ENCODE results near the gene CCBE1.

DNA sequence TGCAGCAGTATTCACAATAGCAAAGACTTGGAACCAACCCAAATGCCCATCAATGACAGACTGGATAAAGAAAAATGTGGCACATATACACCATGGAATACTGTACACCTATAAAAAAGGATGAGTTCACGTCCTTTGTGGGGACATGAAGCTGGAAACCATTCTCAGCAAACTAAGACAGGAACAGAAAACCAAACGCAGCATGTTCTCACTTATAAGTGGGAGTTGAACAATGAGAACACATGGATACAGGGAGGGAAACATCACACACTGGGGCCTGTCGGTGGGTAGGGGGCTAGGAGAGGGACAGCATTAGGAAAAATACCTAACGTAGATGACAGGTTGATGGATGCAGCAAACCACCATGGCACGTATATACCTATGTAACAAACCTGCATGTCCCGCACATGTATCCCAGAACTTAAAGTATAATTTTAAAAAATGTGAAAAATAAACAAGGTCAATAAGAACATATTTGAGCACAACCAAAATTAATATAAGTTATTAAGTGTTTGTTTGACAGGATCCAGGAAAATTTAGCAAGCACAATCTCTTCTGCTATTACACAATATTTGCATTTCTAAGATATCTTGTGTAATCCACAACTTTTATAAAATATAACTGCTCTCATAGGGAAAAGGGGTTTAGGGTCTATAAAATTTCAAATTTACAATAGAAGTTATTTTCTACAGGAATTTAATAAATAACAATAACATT is 22.9 kb downstream of the CCBE1 start:
- TF ChIP-seq RAD21 (IDR thresholded peaks at IDR 0.05; ENCODE audit: low read length) (no peak), CTCF (IDR thresholded peaks at IDR 0.05) (no peak), ELF1 (IDR thresholded peaks at IDR 0.05) (no peak), EZH2phosphoT487 (IDR thresholded peaks at IDR 0.05; ENCODE audit: borderline replicate concordance, low read depth) (no peak), CHD2 (IDR thresholded peaks at IDR 0.05; ENCODE audit: low read length, partially characterized antibody) (no peak), TAF1 (IDR thresholded peaks at IDR 0.05; ENCODE audit: borderline replicate concordance, low read depth, low read length) (no peak), FOXM1 (IDR thresholded peaks at IDR 0.05; ENCODE audit: low read depth) (no peak), GATA2 (CRISPR knock-in tag; IDR thresholded peaks at IDR 0.05) (no peak), NRF1 (IDR thresholded peaks at IDR 0.05; ENCODE audit: low read depth, low read length) (no peak), NFIC (IDR thresholded peaks at IDR 0.05; ENCODE audit: borderline replicate concordance) (no peak), EP300 (IDR thresholded peaks at IDR 0.05; ENCODE audit: borderline replicate concordance in 1 of 2, low read depth in 1 of 2, low read length in 1 of 2) (no peak), YY1 (IDR thresholded peaks at IDR 0.05; ENCODE audit: low read depth) (no peak)
- TF ChIP-seq, protein P1, sequence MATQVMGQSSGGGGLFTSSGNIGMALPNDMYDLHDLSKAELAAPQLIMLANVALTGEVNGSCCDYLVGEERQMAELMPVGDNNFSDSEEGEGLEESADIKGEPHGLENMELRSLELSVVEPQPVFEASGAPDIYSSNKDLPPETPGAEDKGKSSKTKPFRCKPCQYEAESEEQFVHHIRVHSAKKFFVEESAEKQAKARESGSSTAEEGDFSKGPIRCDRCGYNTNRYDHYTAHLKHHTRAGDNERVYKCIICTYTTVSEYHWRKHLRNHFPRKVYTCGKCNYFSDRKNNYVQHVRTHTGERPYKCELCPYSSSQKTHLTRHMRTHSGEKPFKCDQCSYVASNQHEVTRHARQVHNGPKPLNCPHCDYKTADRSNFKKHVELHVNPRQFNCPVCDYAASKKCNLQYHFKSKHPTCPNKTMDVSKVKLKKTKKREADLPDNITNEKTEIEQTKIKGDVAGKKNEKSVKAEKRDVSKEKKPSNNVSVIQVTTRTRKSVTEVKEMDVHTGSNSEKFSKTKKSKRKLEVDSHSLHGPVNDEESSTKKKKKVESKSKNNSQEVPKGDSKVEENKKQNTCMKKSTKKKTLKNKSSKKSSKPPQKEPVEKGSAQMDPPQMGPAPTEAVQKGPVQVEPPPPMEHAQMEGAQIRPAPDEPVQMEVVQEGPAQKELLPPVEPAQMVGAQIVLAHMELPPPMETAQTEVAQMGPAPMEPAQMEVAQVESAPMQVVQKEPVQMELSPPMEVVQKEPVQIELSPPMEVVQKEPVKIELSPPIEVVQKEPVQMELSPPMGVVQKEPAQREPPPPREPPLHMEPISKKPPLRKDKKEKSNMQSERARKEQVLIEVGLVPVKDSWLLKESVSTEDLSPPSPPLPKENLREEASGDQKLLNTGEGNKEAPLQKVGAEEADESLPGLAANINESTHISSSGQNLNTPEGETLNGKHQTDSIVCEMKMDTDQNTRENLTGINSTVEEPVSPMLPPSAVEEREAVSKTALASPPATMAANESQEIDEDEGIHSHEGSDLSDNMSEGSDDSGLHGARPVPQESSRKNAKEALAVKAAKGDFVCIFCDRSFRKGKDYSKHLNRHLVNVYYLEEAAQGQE (IDR thresholded peaks at IDR 0.05; ENCODE audit: low read depth, low read length) = no peak
- TF ChIP-seq, protein P2, sequence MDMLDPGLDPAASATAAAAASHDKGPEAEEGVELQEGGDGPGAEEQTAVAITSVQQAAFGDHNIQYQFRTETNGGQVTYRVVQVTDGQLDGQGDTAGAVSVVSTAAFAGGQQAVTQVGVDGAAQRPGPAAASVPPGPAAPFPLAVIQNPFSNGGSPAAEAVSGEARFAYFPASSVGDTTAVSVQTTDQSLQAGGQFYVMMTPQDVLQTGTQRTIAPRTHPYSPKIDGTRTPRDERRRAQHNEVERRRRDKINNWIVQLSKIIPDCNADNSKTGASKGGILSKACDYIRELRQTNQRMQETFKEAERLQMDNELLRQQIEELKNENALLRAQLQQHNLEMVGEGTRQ (IDR thresholded peaks at IDR 0.05; ENCODE audit: borderline replicate concordance, low read depth, low read length) = no peak
